GM20000 (cell line): ENCODE measurements around the gene UGT2B7.
"Not testable (repeated sequence)": the region's sequence is repeated elsewhere in the genome, so short reads cannot be mapped to it uniquely, and the experiment has no call there.

Experiments
- DNase-seq: peaks from one replicate; pipeline ENCODE4 v3.0.0; 2012; ENCODE audit warnings: low spot score
- TF ChIP-seq, protein P1 (sequence below): IDR thresholded peaks from 2 replicates; pipeline ENCODE4 v1.5.1; 2012; ENCODE audit warnings: mild to moderate bottlenecking, control low read depth; ENCODE audit errors: extremely low read depth, missing control alignments

UGT2B7 gene

DNA sequence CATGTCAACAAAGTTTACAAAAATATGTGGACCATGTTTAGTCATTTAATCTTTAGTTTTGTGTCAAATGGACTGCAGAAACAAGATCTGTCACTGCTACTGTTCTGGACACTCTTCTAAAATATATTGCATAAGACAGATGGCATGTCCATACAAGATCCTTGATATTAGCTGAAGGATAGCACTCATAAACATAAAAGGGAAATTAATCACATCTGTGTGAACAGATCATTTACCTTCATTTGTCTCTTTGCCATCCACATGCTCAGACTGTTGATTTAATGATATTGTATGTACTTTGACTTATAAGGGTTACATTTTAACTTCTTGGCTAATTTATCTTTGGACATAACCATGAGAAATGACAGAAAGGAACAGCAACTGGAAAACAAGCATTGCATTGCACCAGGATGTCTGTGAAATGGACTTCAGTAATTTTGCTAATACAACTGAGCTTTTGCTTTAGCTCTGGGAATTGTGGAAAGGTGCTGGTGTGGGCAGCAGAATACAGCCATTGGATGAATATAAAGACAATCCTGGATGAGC lies at the start of gene UGT2B7:
UGT2B7 (plus strand) TSS at position 364 of the 546 bp plus-strand sequence; CDS start at position 411, 47 bp downstream.
- TF ChIP-seq, protein P1, sequence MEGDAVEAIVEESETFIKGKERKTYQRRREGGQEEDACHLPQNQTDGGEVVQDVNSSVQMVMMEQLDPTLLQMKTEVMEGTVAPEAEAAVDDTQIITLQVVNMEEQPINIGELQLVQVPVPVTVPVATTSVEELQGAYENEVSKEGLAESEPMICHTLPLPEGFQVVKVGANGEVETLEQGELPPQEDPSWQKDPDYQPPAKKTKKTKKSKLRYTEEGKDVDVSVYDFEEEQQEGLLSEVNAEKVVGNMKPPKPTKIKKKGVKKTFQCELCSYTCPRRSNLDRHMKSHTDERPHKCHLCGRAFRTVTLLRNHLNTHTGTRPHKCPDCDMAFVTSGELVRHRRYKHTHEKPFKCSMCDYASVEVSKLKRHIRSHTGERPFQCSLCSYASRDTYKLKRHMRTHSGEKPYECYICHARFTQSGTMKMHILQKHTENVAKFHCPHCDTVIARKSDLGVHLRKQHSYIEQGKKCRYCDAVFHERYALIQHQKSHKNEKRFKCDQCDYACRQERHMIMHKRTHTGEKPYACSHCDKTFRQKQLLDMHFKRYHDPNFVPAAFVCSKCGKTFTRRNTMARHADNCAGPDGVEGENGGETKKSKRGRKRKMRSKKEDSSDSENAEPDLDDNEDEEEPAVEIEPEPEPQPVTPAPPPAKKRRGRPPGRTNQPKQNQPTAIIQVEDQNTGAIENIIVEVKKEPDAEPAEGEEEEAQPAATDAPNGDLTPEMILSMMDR: no peak
- no peak for DNase-seq

DNA sequence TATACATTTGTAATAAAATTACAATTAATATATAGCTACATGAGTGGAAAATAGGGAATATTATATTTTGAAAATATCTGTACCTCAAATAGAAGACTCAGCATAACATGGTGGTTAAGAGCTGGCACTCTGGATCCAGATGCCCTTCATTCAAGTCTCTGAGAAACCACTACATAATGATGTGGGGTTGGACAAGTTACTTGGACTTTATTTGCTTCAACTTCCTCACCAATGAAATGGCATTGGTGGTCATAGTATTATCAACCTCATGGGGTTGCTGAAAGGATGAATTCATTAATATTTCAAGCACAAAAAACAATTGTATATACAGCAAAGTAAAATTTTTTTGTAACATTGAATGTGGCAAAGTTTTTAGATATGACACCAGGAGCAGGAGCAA lies 46.4 kb upstream of the UGT2B7 start:
- DNase-seq: no peak
- TF ChIP-seq, protein P1: no peak

DNA sequence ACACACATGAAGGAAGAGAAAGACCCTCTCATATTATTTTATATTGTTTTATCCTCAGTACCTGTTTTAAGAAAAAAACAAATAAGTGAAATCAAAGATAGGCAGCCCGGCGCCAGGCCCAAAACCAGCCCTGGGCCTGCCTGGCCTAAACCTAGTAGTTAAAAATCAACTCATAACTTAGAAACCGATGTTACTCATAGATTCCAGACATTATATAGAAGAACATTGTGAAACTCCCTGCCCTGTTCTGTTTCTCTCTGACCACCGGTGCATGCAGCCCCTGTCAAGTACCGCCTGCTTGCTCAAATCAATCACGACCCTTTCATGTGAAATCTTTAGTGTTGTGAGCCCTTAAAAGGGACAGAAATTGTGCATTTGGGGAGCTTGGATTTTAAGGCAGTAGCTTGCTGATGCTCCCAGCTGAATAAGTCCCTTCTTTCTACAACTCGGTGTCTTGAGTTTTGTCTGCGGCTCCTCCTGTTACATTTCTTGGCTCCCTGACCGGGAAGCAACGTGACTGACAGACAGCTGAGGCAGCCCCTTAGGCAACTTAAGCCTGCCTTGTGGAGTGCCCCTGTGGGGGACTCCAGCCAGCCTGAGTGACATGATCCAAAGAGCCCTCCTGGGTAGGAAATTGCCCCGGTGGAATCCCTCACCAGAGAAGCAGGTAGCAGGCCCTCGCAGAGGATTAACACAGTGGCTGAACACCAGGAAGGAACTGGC lies 45.3 kb upstream of the UGT2B7 start:
- DNase-seq: not testable (repeated sequence)

DNA sequence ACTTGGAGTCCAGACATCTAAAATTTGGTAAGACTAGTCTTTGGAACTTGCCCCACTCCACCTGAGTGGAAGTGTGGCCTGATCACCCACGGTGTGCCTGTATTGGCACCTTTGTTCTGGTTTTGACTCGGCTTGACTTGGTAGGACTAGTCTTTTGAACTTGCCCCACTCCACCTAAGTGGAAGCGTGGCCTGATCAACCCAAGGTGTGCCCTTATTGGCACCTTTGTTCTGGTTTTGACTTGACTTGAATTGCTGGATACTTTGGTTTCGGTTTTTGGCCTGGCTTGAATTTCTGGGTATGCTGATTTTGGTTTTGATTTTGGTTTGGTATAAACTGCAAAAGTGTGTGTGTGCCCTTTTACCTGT lies 44.7 kb upstream of the UGT2B7 start:
- TF ChIP-seq, protein P1: no peak
- no peak for DNase-seq

DNA sequence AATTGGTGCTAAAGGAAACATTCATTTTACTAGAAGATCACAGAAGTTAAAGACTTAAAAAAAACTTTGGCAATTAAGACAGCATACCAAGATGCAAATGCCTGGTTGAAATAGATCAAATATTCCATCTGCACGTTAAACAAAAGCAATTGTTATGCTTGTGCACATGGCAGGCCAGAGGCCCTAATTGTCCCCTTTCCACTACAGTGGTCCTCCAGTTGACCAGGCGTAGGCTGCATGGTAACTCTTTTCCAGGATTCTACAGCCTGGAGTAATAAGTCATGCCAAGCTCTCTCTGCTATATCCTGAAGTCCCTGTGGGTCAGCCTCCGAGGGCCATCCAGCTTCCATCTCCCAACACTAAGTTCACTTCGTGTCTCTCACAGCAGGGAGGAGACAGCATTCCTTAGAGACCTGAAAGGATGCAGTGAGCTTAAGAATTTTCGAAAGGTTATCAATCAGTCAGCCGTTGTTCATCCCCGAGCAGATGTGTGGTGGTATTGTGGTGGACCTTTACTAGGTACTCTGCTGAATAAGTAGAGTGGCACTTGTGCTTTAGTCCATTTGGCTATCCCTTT lies 42.9 kb upstream of the UGT2B7 start:
- DNase-seq: not testable (repeated sequence)

DNA sequence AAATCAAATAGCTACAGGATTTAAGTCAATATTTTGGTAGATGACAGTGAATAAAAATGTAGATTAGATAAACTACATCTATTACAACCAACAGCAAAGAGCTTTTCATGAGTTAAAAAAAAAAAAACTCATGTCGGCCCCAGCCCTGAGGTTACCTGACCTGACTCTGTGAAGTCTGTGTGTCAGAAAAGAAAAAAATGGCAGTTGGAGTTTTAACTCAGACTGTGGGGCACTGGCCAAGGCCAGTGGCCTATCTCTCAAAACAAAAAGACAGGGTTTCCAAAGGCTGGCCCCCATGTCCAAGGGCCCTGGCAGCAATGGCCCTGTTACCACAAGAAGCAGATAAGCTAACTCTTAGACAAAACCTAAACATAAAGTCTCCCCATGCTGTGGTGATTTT lies 42.2 kb upstream of the UGT2B7 start:
- not testable (repeated sequence) for DNase-seq

DNA sequence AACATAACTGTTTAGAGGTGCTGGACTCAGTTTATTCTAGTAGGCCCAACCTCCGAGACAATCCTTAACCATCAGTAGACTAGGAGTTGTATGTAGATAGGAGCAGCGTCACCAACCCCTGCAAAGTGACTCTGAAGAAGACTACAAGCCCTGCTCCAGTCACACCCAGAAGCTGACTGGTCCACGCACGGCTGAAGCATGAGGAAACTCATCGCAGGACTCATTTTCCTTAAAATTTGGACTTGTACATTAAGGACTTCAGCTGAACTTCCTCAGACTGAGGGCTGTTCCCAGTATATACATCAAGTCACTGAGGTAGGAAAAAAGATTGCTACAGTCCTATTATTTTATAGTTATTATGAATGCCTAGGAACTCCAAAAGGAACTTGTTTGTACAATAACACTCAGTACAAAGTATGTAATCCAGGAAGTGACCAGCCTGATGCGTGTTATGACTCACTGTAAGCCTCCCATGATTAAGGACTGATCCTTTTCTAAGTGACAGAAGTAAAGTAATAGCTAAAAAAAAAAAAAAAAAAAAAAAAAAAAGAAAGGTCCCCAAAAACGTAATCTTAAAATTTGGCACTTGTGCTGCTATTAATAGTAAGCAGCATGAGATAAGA lies 41.6 kb upstream of the UGT2B7 start:
- TF ChIP-seq, protein P1: no peak
- no peak for DNase-seq

DNA sequence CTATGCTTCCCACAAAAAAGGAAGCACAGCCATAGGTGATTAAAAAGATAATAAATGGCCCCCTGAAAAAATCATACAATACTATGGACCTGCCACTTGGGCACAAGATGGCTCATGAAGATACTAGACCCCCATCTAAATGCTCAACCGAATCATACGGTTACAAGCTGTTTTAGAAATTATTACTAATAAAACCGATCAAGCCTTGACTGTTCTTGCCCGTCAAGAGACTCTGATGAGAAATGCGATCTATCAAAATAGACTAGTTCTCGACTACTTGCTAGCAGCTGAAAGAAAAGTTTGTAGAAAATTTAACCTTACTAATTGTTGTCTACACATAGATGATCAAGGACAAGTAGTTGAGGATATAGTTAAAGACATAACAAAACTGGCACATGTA lies 40.1 kb upstream of the UGT2B7 start:
- TF ChIP-seq, protein P1: no peak
- DNase-seq: no peak

DNA sequence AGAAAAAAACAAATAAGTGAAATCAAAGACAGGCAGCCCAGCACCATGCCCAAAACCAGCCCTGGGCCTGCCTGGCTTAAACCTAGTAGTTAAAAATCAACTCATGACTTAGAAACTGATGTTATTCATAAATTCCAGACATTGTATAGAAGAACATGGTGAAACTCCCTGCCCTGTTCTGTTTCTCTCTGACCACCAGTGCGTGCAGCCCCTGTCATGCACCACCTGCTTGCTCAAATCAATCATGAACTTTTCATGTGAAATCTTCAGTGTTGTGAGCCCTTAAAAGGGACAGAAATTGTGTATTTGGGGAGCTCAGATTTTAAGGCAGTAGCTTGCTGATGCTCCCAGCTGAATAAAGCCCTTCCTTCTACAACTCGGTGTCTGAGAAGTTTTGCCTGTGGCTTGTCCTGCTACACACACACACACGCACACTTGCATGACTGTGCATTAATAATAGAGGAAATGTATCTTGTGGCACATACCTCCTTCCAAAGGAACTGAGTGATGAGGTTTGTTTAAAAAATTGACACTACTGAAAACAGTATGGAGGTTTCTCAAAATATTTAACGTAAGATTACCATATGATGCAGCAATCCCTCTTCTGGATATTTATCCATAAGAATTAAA lies 39.2 kb upstream of the UGT2B7 start:
- TF ChIP-seq, protein P1: no peak
- DNase-seq: no peak
